ENCODE data around the gene RPA4.
"Not testable (repeated sequence)": the region's sequence is repeated elsewhere in the genome, so short reads cannot be mapped to it uniquely, and the experiment has no call there.

RPA4 gene

GRCh38 chrX:96883608-96884007, at the start of gene RPA4:
Gene RPA4 (plus strand): TSS chrX:96883908. CDS start chrX:96884311, 403 bp downstream.
- DNase-seq (ENCODE audit: low spot score) = no peak

- no peak for DNase-seq (ENCODE audit: low spot score)
These were observed 49.6 kb upstream of the RPA4 start for GRCh38 chrX:96834137-96834536.

GRCh38 chrX:96835660-96836289, 47.9 kb upstream of the RPA4 start:
- no peak for DNase-seq (ENCODE audit: low spot score)

GRCh38 chrX:96837808-96838207, 45.9 kb upstream of the RPA4 start:
- DNase-seq (ENCODE audit: low spot score) = no peak

GRCh38 chrX:96838537-96838936, 45.2 kb upstream of the RPA4 start:
- no peak for DNase-seq (ENCODE audit: low spot score)

- DNase-seq (ENCODE audit: low spot score) = no peak
These were observed 42.4 kb upstream of the RPA4 start for GRCh38 chrX:96841325-96841724.

GRCh38 chrX:96841866-96842265, 41.8 kb upstream of the RPA4 start:
- DNase-seq (ENCODE audit: low spot score) = not testable (repeated sequence)

- no peak for DNase-seq (ENCODE audit: low spot score)
These were observed 40.1 kb upstream of the RPA4 start for GRCh38 chrX:96843566-96843965.

- DNase-seq (ENCODE audit: low spot score) = no peak
These were observed 36.9 kb upstream of the RPA4 start for GRCh38 chrX:96846841-96847240.

- not testable (repeated sequence) for DNase-seq (ENCODE audit: low spot score)
These were observed 24.3 kb upstream of the RPA4 start for GRCh38 chrX:96859422-96859821.

- no peak for DNase-seq (ENCODE audit: low spot score)
These were observed 22.5 kb upstream of the RPA4 start for GRCh38 chrX:96861218-96861617.

GRCh38 chrX:96861661-96862060, 22.0 kb upstream of the RPA4 start:
- DNase-seq (ENCODE audit: low spot score) = no peak

- DNase-seq (ENCODE audit: low spot score) = no peak
These were observed 319 bp downstream of the RPA4 start for GRCh38 chrX:96884027-96884426.

GRCh38 chrX:96889726-96890125, 6.0 kb downstream of the RPA4 start:
- DNase-seq (ENCODE audit: low spot score) = no peak

GRCh38 chrX:96906741-96907140, 23.0 kb downstream of the RPA4 start:
- DNase-seq (ENCODE audit: low spot score) = no peak

- DNase-seq (ENCODE audit: low spot score) = no peak
These were observed 24.0 kb downstream of the RPA4 start for GRCh38 chrX:96907516-96908272.

- DNase-seq (ENCODE audit: low spot score) = no peak
These were observed 25.6 kb downstream of the RPA4 start for GRCh38 chrX:96909291-96909690.

- no peak for DNase-seq (ENCODE audit: low spot score)
These were observed 35.2 kb downstream of the RPA4 start for GRCh38 chrX:96918864-96919263.

GRCh38 chrX:96919672-96920071, 36.0 kb downstream of the RPA4 start:
- DNase-seq (ENCODE audit: low spot score) = no peak

- no peak for DNase-seq (ENCODE audit: low spot score)
These were observed 40.9 kb downstream of the RPA4 start for GRCh38 chrX:96924581-96924980.

GRCh38 chrX:96929036-96929435, 45.3 kb downstream of the RPA4 start:
- no peak for DNase-seq (ENCODE audit: low spot score)

Measured in hepatic stellate cell (primary cell).